Stimulated activated CD8-positive, alpha-beta memory T cell treated with anti-CD3 and anti-CD28 coated beads, Interleukin-4, amount 100 ng/mL, for 24 hours (primary cell): ENCODE measurements around the gene GRAMD1C.
"Not testable (repeated sequence)": the region's sequence is repeated elsewhere in the genome, so short reads cannot be mapped to it uniquely, and the experiment has no call there.

Experiments
- DNase-seq: peaks from one replicate; pipeline ENCODE4 v3.0.0-alpha.2; 2020; ENCODE audit warnings: low read depth

Gene GRAMD1C

GRCh38 chr3:113838631-113839209 lies at the start of gene GRAMD1C:
TSS of gene GRAMD1C (plus strand) at chr3:113838788. CDS start at chr3:113838910, 122 bp downstream.
- peak; percentile 75 for DNase-seq

- DNase-seq = no peak
Measured at GRCh38 chr3:113791381-113791780, 47.2 kb upstream of the GRAMD1C start.

- DNase-seq = no peak
Measured at GRCh38 chr3:113794526-113794925, 44.1 kb upstream of the GRAMD1C start.

GRCh38 chr3:113795693-113796092 lies 42.9 kb upstream of the GRAMD1C start:
- DNase-seq = no peak

- DNase-seq = no peak
Measured at GRCh38 chr3:113802795-113803455, 35.7 kb upstream of the GRAMD1C start.

GRCh38 chr3:113804661-113805060 lies 33.9 kb upstream of the GRAMD1C start:
- DNase-seq = no peak

- no peak for DNase-seq
Measured at GRCh38 chr3:113805249-113805648, 33.3 kb upstream of the GRAMD1C start.

- no peak for DNase-seq
Measured at GRCh38 chr3:113812854-113813253, 25.7 kb upstream of the GRAMD1C start.

GRCh38 chr3:113819866-113820265 lies 18.7 kb upstream of the GRAMD1C start:
- DNase-seq = no peak

- DNase-seq = no peak
Measured at GRCh38 chr3:113825090-113825489, 13.5 kb upstream of the GRAMD1C start.

- no peak for DNase-seq
Measured at GRCh38 chr3:113828600-113828999, 10.0 kb upstream of the GRAMD1C start.

GRCh38 chr3:113829576-113830354 lies 8.8 kb upstream of the GRAMD1C start:
- DNase-seq = no peak

- no peak for DNase-seq
Measured at GRCh38 chr3:113831103-113831355, 7.6 kb upstream of the GRAMD1C start.

- DNase-seq = no peak
Measured at GRCh38 chr3:113832477-113833164, 6.0 kb upstream of the GRAMD1C start.

GRCh38 chr3:113834983-113835382 lies 3.6 kb upstream of the GRAMD1C start:
- no peak for DNase-seq

GRCh38 chr3:113839551-113839950 lies 963 bp downstream of the GRAMD1C start:
- DNase-seq = no peak

GRCh38 chr3:113844622-113845222 lies 6.1 kb downstream of the GRAMD1C start:
- no peak for DNase-seq

GRCh38 chr3:113847247-113847646 lies 8.7 kb downstream of the GRAMD1C start:
- DNase-seq = no peak

GRCh38 chr3:113847664-113848461 lies 9.3 kb downstream of the GRAMD1C start:
- DNase-seq = no peak

- DNase-seq = not testable (repeated sequence)
Measured at GRCh38 chr3:113849071-113849470, 10.5 kb downstream of the GRAMD1C start.

- not testable (repeated sequence) for DNase-seq
Measured at GRCh38 chr3:113849841-113850240, 11.3 kb downstream of the GRAMD1C start.

GRCh38 chr3:113850391-113850790 lies 11.8 kb downstream of the GRAMD1C start:
- DNase-seq = not testable (repeated sequence)
